Trophoblast cell (in vitro differentiated cells and primary cell): Measurements from ENCODE around the gene EAPP.
"Not testable (repeated sequence)": the region's sequence is repeated elsewhere in the genome, so short reads cannot be mapped to it uniquely, and the experiment has no call there.

Source experiments
- DNase-seq, 2 donors: peaks; one replicate each; pipeline ENCODE4 v3.0.0-alpha.2; 2016
- H2AFZ ChIP-seq: 2 replicates; pipeline ENCODE4 v1.6.1; 2013; ENCODE audit warnings: low read length, moderate library complexity, mild to moderate bottlenecking; ENCODE audit not compliant: insufficient read depth, poor library complexity
- H2AK5ac ChIP-seq: 2 replicates; pipeline ENCODE4 v1.6.1; 2013; ENCODE audit warnings: mild to moderate bottlenecking, low read length
- H2BK120ac ChIP-seq: 2 replicates; pipeline ENCODE4 v1.6.1; 2013; ENCODE audit warnings: low read length, mild to moderate bottlenecking, moderate library complexity; ENCODE audit not compliant: insufficient read depth, poor library complexity
- H2BK12ac ChIP-seq: 2 replicates; pipeline ENCODE4 v1.6.1; 2013; ENCODE audit warnings: mild to moderate bottlenecking, low read length, moderate library complexity
- H2BK5ac ChIP-seq: 2 replicates; pipeline ENCODE4 v1.6.1; 2013; ENCODE audit warnings: low read length, low read depth, moderate library complexity, mild to moderate bottlenecking; ENCODE audit not compliant: poor library complexity
- H3K14ac ChIP-seq: 2 replicates; pipeline ENCODE4 v1.6.1; 2013; ENCODE audit warnings: mild to moderate bottlenecking, low read length
- H3K18ac ChIP-seq: 2 replicates; pipeline ENCODE4 v1.6.1; 2013; ENCODE audit warnings: mild to moderate bottlenecking, low read length
- H3K23ac ChIP-seq: 2 replicates; pipeline ENCODE4 v1.6.1; 2013; ENCODE audit warnings: low read length
- H3K27ac ChIP-seq: 2 replicates; pipeline ENCODE4 v1.5.1; 2013; ENCODE audit warnings: low read depth, mild to moderate bottlenecking, inconsistent platforms, low read length, moderate library complexity
- H3K27me3 ChIP-seq: 2 replicates; pipeline ENCODE4 v1.6.1; 2013; ENCODE audit warnings: inconsistent platforms, mild to moderate bottlenecking, low read length, moderate library complexity; ENCODE audit not compliant: insufficient read depth
- H3K36me3 ChIP-seq, 2 experiments: 1 replicate in 1 of 2; 2 replicates in 1 of 2; pipeline ENCODE4 v1.6.1; 2013; ENCODE audit warnings: low read length in 2 of 2, mild to moderate bottlenecking in 2 of 2, moderate library complexity in 1 of 2; ENCODE audit not compliant: insufficient read depth in 2 of 2, control insufficient read depth in 1 of 2
- H3K4ac ChIP-seq: 2 replicates; pipeline ENCODE4 v1.6.1; 2013; ENCODE audit warnings: low read depth, mild to moderate bottlenecking, low read length, moderate library complexity
- H3K4me1 ChIP-seq, 2 experiments: 1 replicate in 1 of 2; 2 replicates in 1 of 2; pipeline ENCODE4 v1.6.1; 2013; ENCODE audit warnings: low read length in 2 of 2, mild to moderate bottlenecking in 2 of 2, moderate library complexity in 1 of 2; ENCODE audit not compliant: insufficient read depth in 2 of 2, control insufficient read depth in 1 of 2
- H3K4me2 ChIP-seq: 2 replicates; pipeline ENCODE4 v1.6.1; 2013; ENCODE audit warnings: inconsistent platforms, mild to moderate bottlenecking, low read length, moderate library complexity
- H3K4me3 ChIP-seq: 2 replicates; pipeline ENCODE4 v1.5.1; 2013; ENCODE audit warnings: mild to moderate bottlenecking, low read depth, low read length, inconsistent platforms
- H3K79me1 ChIP-seq: one replicate; pipeline ENCODE4 v1.6.1; 2013; ENCODE audit warnings: low read length
- H3K79me2 ChIP-seq: 2 replicates; pipeline ENCODE4 v1.6.1; 2013; ENCODE audit warnings: low read length, mild to moderate bottlenecking; ENCODE audit not compliant: control insufficient read depth, insufficient read depth, poor library complexity
- H3K9ac ChIP-seq: 2 replicates; pipeline ENCODE4 v1.6.1; 2013; ENCODE audit warnings: mild to moderate bottlenecking, low read length
- H3K9me3 ChIP-seq: 2 replicates; pipeline ENCODE4 v1.6.1; 2013; ENCODE audit warnings: low read depth, mild to moderate bottlenecking, control low read depth, inconsistent platforms, low read length; ENCODE audit not compliant: insufficient read depth
- H4K12ac ChIP-seq: 2 replicates; pipeline ENCODE4 v1.6.1; 2013; ENCODE audit warnings: low read depth, mild to moderate bottlenecking, low read length, moderate library complexity
- H4K8ac ChIP-seq: 2 replicates; pipeline ENCODE4 v1.6.1; 2013; ENCODE audit warnings: low read depth, mild to moderate bottlenecking, low read length, moderate library complexity
- H4K91ac ChIP-seq: one replicate; pipeline ENCODE4 v1.6.1; 2013; ENCODE audit warnings: low read depth, mild to moderate bottlenecking, low read length, moderate library complexity
- WGBS: extraction: QIAGEN DNeasy Blood & Tissue Kit; methylation state at CpG from one replicate; pipeline ENCODE4 v1.1.7; 2013; ENCODE audit warnings: missing lambda C conversion rate; ENCODE audit not compliant: insufficient read length, insufficient coverage; ENCODE audit errors: extremely low coverage; 5-methylcytosine and 5-hydroxymethylcytosine counted together

The EAPP gene

GRCh38 chr14:34505124-34505491, 34.4 kb downstream of the EAPP start:
- not testable (repeated sequence) for H2BK120ac ChIP-seq, H3K27ac ChIP-seq, H3K27me3 ChIP-seq, H2BK12ac ChIP-seq, H3K9me3 ChIP-seq, H3K14ac ChIP-seq, H3K4me1 ChIP-seq, DNase-seq, H3K4me2 ChIP-seq, H3K36me3 ChIP-seq, H4K91ac ChIP-seq, H4K12ac ChIP-seq, H3K23ac ChIP-seq, H3K4me3 ChIP-seq, H3K9ac ChIP-seq, H3K4ac ChIP-seq, H3K18ac ChIP-seq, H4K8ac ChIP-seq, H2AFZ ChIP-seq, H2AK5ac ChIP-seq, H3K79me1 ChIP-seq, H2BK5ac ChIP-seq, H3K79me2 ChIP-seq
- WGBS = no CpG with 5 or more reads among the region's 5 CpGs

- H2BK12ac ChIP-seq, H2AFZ ChIP-seq, H4K8ac ChIP-seq, H3K4me2 ChIP-seq, H3K9me3 ChIP-seq, H3K4me3 ChIP-seq, H4K12ac ChIP-seq, H3K27me3 ChIP-seq, H3K14ac ChIP-seq, H2BK5ac ChIP-seq, H3K79me1 ChIP-seq, H2BK120ac ChIP-seq, H3K36me3 ChIP-seq, H3K9ac ChIP-seq, H4K91ac ChIP-seq, H3K79me2 ChIP-seq, H3K18ac ChIP-seq, H3K4ac ChIP-seq, H3K23ac ChIP-seq, H3K4me1 ChIP-seq, H3K27ac ChIP-seq, H2AK5ac ChIP-seq, DNase-seq: not testable (repeated sequence)
- no CpG with 5 or more reads among the region's 9 CpGs for WGBS
Observed at GRCh38 chr14:34504027-34504426, 35.5 kb downstream of the EAPP start.

- H3K79me2 ChIP-seq = no peaks in the 10 kb centered on the region
- H4K8ac ChIP-seq = no peak overlapping the region
- H3K4me2 ChIP-seq = no peak overlapping the region
- no peak overlapping the region for H3K14ac ChIP-seq
- H4K12ac ChIP-seq = no peak overlapping the region
- no peak overlapping the region for H2AFZ ChIP-seq
- peaks cover 1% of the 10 kb centered on the region for H3K79me1 ChIP-seq
- H3K18ac ChIP-seq = no peak overlapping the region
- H3K9me3 ChIP-seq = no peaks in the 10 kb centered on the region
- no peaks in the 10 kb centered on the region for H3K27me3 ChIP-seq
- no peak overlapping the region for H2BK5ac ChIP-seq
- no peak overlapping the region for H3K23ac ChIP-seq
- no peak overlapping the region for H2BK120ac ChIP-seq
- H2AK5ac ChIP-seq = no peak overlapping the region
- H4K91ac ChIP-seq = no peak overlapping the region
- no peak overlapping the region for H3K27ac ChIP-seq
- H3K4me3 ChIP-seq = no peak overlapping the region
- no peak for DNase-seq
- no CpG with 5 or more reads among the region's 2 CpGs for WGBS
- no peaks in the 10 kb centered on the region for H3K36me3 ChIP-seq
- H3K9ac ChIP-seq = no peak overlapping the region
- no peaks in the 10 kb centered on the region for H3K4me1 ChIP-seq
- no peak overlapping the region for H3K4ac ChIP-seq
- H2BK12ac ChIP-seq = no peak overlapping the region
Observed at GRCh38 chr14:34502545-34503225, 36.8 kb downstream of the EAPP start.

GRCh38 chr14:34502001-34502400, 37.5 kb downstream of the EAPP start:
- no peak for DNase-seq
- Histone ChIP-seq H3K4me1 (peaks cover 0 to 2% of the 10 kb centered on the region in 2 experiments), H3K4me3 (no peak overlapping the region), H4K12ac (no peak overlapping the region), H3K27ac (no peak overlapping the region), H3K36me3 (no peaks in the 10 kb centered on the region), H3K79me2 (no peaks in the 10 kb centered on the region), H2BK12ac (no peak overlapping the region), H3K18ac (no peak overlapping the region), H2BK5ac (no peak overlapping the region), H2AFZ (no peak overlapping the region), H3K27me3 (no peaks in the 10 kb centered on the region), H3K79me1 (peaks cover 4% of the 10 kb centered on the region), H3K9me3 (no peaks in the 10 kb centered on the region), H3K4ac (no peak overlapping the region), H2BK120ac (no peak overlapping the region), H3K4me2 (no peak overlapping the region), H3K14ac (no peak overlapping the region), H4K91ac (no peak overlapping the region), H2AK5ac (no peak overlapping the region), H4K8ac (no peak overlapping the region), H3K9ac (no peak overlapping the region), H3K23ac (no peak overlapping the region)
- no CpG with 5 or more reads among the region's 2 CpGs for WGBS
